ENCODE data around the gene GSDMA.

DNA sequence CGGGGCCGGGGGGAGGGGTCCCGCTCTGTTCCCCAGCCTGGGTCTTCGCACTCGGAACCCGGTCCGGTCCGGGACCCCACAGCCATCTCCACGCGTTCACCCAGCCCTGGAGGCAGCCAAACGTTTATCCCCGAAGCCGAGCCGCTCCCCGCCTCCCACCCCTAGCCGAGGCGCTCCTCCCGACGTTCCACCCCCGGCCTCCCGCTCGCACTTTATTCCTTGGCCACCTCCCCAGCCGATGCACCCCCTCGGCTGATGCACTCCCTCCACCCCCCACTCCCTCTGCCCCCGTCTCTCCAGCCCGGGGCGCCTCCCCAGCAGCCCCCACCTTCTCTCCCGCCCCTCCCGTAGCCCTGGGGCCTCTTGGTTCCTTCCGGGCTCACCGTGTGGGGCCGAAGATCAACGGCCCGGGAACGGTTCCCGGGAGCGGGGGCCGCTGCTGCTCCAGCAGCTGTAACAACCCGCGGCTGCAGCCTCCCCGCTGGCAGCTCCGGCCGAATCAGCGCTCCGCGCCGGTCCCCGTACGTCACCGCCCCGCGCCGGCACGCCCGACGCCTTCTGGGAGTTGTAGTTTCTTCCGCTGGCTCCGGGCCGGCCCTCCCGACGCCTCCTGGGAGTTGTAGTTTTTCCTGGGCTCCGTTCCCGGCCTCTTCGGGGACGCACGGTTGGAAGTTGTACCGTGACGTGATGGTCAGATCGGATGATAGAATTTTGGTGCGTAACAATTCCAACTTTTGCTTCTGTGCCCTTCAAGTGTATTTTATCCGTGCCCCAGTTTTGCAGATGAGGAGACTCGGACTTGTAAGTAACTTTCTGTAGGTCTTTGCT is 35.5 kb upstream of the GSDMA start, which contains the start of the genes LRRC3C and ORMDL3:
- TF ChIP-seq, protein P1, sequence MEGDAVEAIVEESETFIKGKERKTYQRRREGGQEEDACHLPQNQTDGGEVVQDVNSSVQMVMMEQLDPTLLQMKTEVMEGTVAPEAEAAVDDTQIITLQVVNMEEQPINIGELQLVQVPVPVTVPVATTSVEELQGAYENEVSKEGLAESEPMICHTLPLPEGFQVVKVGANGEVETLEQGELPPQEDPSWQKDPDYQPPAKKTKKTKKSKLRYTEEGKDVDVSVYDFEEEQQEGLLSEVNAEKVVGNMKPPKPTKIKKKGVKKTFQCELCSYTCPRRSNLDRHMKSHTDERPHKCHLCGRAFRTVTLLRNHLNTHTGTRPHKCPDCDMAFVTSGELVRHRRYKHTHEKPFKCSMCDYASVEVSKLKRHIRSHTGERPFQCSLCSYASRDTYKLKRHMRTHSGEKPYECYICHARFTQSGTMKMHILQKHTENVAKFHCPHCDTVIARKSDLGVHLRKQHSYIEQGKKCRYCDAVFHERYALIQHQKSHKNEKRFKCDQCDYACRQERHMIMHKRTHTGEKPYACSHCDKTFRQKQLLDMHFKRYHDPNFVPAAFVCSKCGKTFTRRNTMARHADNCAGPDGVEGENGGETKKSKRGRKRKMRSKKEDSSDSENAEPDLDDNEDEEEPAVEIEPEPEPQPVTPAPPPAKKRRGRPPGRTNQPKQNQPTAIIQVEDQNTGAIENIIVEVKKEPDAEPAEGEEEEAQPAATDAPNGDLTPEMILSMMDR (IDR thresholded peaks at IDR 0.05; ENCODE audit: insufficient read depth, low read depth, low read length), result no peak
- no peak for TF ChIP-seq EZH2 (IDR thresholded peaks at IDR 0.05; ENCODE audit: insufficient read depth, low read length)

Data from astrocyte (in vitro differentiated cells and primary cell).